AML-193 (cell line): ENCODE data around the gene CAND2.

Experiments
- DNase-seq, 2 experiments: peaks; one replicate each; lab custom pipeline; 2025; lab: John Stamatoyannopoulos, UW

The CAND2 gene

DNA sequence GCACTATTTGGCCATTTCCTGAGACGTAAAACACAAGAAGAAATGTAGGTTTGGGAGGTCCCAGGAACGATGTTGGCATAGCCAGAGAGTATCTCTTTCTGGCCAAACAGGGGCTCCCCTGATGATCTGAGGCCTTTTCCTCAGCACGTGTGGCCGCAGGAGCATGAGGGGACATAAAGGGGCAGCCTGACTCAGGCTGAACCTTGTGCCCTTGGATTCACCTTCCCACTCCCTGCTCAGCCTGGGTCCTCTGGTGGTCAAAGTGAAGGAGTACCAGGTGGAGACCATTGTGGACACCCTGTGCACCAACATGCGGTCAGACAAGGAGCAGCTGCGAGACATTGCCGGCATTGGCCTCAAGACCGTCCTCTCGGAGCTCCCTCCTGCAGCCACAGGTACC is 10.6 kb downstream of the CAND2 start:
- DNase-seq: no peak

DNA sequence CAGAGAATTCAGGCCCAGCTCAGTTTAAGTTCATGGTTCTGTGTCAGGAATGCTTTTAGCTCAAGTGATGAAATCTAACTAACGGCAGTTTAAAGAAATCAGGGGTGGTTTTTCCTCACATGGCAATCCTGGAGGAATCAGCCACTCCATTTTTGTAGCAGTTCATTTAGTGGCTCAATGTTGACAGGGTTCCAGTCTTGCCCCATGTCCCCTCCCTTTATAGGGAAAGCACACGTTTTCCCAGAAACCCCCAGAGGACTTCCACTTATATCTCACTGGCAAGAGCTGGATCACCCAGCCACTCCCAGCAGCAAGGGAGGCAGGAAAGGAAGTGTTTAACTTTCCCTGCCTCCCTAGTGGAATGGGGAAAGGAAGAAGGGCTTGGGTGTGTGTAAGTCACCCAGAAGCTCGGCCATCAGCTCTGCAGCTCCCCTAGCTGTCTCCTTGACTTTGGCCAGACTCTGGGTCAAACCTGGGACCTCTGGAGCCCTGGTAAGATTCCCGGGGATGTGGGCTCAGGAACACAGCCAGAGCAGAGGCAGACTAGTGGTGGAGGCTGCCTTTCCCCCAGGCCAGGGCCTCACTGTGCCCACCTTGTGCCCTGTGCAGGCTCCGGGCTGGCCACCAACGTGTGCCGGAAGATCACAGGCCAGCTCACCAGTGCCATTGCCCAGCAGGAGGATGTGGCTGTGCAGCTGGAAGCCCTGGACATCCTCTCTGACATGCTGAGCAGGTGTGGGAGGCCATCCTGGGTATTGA is 11.3 kb downstream of the CAND2 start:
- DNase-seq: no peak

DNA sequence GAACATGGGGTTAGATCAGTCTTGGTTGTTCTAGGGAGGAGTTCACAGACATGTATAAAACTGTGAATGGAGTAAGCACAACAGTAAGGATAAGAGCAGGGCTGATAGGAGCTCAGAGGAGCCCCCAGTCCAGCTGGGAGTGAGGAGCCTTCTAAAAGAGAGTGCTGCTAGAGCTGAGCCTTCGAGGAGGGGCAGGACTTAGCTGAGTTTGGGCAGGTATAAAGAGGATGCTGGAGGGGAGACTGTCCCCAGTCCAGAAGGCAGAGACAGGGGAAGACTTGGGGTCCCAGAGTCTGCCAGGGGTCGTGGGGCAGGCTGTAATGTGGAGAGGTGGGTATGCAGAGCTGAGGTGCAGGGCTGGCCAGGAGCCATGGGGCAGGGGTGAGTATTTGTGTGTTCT is 12.1 kb downstream of the CAND2 start:
- DNase-seq: no peak

DNA sequence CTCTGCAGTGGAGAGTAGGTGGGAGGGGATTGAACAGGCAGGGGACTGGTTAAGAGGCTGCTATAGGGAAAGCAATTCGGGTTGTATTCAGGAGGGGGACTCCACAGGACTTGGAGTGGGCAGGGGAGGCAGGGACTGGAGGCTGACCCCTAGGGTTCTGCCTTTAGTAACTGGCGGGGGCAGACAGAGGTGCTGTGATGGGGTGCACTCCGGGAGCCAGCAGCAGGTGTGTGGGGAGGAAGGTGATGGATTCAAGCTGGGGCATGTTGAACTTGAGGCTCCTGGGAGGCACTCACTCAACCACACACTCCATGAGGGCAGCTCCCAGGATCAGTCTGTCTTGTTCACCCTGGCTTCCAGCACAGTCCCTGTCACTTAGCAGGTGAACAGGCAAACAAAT is 12.5 kb downstream of the CAND2 start:
- DNase-seq: no peak

DNA sequence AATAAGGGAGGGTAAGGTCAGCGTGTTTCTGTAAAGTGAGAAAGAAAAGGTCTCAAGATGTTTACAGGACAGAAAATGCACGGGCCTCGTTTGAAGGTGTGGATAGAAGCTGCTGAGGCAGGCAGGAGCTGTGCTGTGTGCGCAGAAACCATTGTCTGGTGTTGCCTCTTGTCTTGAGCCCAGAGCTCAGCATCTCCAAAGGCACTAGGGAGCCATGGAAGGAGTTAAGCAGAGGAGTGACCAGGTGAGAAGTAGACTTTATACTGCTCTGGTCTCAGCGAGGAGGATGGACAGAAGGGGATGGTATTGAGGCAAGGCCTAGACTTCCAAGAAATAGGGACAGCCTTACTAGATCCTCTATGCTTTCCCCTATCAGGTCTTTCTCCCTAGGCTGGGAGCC is 13.0 kb downstream of the CAND2 start:
- no peak for DNase-seq

DNA sequence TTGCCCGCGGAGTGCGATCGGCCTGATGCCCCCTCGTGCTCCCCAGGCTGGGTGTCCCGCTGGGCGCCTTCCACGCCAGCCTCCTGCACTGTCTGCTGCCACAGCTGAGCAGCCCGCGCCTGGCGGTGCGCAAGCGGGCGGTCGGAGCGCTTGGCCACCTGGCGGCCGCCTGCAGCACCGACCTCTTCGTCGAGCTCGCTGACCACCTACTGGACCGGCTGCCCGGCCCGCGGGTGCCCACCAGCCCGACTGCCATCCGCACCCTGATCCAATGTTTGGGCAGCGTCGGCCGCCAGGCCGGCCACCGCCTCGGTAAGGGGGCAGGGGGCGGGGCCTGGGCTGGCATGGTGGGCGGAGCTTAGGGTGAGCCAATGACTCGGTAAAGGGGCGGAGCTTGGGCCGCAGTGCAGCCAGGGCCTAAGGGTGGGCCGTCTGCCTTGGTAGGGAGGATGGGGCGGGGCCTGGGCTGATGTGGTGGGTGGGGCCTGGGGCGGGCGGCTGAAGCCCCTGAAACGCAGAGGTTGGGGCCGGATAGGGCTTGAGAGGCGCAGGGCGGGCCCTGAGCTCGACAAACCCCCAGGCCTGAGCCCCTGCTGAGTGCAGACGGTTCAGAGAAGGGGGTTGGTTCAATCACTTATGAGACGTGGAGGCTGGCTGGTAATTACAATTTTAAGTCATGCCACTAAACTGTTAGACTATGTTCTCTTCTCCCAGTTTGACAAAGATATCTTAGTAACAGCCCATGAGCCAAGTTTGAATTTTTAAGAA is 13.7 kb downstream of the CAND2 start:
- DNase-seq: peak; percentile 91 to 93

DNA sequence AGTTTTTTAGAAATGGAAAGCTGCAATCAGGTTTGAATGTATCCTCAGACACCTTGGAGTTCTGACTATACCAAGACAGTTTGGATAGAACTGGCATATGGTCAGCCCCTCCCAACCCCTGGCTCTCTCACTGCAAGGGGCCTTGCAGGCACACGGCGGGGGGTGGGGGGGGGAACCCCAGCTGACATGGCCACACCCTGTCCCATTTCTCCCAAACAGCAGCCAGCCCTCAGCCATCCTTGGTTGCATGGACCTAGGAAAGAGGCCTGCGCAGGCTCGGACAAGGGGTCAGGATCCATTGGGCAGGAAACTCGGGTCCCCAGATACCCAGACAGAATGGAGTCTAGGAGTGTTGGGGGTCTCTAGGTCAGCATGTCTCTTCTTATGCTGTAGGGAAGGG is 14.5 kb downstream of the CAND2 start:
- no peak for DNase-seq

DNA sequence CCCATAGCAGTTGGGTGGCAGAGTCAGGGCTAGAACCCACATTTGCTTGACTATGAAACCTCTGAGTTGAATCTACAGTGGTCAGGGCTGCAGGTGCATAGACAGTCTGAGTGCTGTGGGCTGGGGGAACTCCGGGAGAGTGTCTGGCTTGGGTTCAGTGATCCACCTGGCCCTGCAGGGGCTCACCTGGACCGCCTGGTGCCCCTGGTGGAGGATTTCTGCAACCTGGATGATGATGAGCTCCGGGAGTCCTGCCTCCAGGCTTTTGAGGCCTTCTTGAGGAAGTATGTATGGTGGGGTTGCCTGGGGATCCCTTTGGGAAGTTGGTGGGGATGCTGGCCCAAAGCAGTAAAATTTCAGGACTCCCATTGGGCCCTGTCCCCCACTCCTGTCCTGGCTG is 16.3 kb downstream of the CAND2 start:
- DNase-seq: no peak

DNA sequence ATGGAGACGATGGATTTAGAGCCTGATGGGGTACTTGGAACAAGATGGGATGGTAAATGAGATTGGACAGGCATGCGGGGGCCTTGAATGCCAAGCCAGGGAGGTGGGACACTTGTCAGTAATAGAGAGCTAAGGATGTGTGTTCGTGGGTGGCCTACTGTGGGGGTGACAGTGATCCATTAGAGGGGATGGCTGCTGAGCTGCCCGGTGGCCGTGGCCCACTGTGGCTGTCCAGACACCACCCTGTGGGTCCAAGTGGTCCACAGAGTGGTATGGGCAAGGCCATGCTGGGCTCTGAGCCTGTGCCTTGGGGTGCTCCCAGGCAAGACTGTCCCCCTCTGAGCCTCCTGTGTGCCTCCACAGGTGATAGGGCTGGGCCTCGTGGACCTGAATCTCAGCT is 17.5 kb downstream of the CAND2 start:
- no peak for DNase-seq

DNA sequence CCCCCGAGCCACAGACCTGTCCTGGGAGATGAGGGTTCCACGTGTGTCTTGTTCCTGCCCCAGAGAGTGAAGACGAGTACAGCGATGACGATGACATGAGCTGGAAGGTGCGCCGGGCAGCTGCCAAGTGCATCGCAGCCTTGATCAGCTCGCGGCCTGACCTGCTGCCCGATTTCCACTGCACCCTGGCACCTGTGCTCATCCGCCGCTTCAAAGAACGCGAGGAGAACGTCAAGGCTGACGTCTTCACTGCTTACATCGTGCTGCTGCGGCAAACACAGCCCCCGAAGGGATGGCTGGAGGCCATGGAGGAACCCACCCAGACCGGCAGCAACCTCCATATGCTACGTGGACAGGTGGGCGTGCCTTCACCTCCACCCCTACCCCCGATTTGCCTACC is 18.6 kb downstream of the CAND2 start:
- no peak for DNase-seq

DNA sequence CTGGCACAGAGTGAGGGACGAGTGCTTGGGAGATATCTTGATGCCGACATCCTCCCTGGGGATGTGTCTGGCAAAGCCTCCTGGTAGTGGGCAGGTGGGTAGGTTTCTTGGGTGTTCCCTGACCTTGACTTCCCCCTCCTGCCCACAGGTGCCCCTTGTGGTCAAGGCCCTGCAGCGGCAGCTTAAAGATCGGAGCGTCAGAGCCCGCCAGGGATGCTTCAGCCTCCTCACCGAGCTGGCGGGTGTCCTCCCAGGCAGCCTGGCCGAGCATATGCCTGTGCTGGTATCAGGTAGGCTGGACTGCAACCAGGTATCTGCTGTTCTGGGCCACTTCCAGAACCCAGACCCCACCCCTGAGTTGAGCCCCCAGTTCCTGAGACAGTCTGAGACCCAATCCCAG is 19.2 kb downstream of the CAND2 start:
- DNase-seq: no peak

DNA sequence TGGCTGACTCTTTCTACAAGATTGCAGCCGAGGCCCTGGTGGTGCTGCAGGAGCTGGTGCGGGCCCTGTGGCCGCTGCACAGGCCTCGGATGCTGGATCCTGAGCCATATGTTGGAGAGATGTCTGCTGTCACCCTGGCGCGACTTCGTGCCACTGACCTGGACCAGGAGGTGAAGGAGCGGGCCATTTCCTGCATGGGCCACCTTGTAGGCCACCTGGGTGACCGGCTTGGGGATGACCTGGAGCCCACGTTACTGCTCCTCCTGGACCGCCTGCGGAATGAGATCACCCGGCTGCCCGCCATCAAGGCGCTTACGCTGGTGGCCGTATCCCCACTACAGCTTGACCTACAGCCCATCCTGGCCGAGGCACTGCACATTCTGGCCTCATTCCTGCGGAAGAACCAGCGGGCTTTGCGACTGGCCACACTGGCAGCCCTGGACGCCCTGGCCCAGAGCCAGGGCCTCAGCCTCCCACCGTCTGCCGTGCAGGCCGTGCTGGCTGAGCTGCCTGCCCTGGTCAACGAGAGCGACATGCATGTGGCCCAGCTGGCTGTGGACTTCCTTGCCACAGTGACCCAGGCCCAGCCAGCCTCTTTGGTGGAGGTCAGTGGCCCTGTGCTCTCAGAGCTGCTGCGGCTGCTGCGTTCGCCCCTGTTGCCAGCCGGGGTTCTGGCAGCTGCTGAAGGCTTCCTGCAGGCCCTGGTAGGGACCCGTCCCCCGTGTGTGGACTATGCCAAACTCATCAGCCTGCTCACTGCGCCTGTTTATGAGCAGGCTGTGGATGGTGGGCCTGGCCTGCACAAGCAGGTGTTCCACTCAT is 20.3 kb downstream of the CAND2 start:
- DNase-seq: no peak

DNA sequence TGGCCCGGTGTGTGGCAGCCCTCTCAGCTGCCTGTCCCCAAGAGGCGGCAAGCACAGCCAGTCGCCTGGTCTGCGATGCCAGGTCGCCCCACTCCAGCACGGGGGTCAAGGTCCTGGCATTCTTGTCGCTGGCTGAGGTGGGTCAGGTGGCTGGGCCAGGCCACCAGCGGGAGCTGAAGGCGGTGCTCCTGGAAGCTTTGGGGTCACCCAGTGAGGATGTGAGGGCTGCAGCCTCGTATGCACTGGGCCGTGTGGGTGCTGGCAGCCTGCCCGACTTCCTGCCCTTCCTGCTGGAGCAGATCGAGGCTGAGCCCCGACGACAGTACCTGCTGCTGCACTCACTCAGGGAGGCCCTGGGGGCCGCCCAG is 20.8 kb downstream of the CAND2 start:
- DNase-seq: no peak

DNA sequence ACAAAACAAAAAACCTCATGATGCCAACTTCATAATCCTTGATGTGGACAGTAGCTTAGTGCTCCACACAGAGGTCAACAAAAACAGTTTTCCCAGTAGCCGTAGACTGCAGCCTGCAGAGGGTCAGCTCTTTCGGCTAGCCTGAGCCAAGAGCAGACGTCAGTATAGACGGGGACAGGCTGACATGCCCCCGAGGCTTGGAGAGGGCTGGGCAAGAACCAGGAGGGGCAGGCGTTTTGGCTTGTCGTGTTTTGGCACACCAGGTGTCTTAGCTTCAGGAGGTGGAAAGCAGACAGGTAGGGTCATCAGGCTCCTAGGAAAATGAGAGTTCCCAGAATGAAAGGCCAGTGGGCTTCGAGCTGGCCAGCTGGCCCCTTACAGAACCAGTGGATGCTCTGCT is 21.8 kb downstream of the CAND2 start:
- DNase-seq: no peak

DNA sequence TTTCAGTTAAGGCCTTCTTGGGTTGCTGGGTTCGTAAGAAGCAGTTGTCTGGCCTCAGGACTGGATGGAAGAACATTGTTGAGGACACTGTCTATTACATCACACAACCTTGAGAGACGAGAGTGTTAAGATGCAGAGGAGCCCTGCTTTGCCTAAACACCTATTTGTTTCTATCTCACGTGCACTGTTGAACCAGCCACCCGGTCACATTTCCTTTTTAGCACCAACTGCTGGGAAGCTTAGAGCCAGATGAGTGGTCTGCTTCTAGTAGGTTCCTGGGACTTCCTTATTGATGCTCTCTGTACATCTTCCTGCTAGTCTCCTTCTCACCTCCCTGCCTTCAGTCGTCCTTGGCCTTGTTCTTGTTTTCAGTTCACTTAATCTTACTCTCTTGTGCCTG is 22.3 kb downstream of the CAND2 start:
- no peak for DNase-seq

DNA sequence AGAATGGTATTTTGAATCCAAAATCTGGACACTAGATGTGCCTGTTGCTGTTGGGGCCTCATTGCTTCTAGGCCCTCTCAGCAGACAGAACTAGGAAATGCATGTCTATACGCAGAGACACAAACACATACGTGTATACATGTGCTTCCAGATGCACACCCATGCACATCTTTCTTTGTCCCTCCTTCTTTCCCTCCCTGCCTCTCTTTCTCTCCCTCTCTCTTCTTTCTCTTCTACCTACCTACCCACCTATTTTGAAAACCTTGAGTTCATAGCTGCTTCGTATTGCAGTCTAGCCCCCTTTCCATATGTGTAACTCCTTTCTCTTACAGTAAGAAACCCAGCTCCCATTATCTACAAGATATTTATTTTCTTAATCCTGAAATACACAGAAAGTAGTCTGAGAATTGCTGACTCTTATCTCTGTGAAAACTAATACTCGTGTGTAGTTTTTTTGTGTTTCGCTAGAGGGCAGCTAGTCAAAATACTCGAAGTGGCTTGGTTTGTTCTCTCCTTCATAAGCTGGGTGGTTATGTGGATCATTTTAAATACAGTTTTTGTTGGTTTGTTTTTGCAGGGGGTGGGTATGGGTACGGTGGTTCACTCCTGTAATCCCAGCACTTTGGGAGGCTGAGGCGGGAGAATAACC is 26.4 kb downstream of the CAND2 start:
- DNase-seq: peak; percentile 48 to 59

DNA sequence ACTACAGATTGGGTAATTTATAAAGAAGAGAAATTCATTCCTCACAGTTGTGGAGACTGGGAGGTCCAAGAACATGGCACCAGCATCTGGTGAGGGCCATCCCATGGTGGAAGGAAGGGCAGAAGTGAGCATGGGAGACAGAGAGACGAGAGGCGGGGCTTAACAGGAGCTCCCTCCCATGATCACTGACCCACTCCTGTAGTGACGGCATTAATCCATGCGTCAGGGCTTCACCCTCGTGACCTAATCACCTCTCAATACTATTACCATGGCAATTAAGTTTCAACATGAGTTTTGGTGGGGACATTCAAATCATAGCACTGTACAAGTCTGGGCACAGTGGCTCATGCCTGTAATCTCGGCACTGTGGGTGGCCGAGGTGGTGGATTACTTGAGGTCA is 27.8 kb downstream of the CAND2 start:
- no peak for DNase-seq

DNA sequence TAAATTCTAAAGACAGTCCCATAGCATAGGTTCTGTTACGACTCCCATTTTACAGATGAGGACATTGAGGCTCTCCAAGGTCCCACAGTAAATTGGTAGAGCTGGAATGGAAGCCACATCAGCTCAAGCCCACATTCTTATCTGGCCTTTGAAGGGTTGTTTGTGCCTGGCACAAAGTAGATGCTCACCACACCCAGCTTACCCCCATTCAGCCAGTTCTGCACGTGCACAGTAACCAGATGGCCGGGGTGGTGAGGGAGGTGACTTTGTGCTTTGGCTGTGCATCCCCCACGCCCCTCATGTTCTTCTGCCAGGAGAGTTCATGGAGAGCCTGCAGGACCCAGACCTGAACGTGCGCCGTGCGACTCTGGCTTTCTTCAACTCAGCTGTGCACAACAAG is 28.7 kb downstream of the CAND2 start:
- no peak for DNase-seq

DNA sequence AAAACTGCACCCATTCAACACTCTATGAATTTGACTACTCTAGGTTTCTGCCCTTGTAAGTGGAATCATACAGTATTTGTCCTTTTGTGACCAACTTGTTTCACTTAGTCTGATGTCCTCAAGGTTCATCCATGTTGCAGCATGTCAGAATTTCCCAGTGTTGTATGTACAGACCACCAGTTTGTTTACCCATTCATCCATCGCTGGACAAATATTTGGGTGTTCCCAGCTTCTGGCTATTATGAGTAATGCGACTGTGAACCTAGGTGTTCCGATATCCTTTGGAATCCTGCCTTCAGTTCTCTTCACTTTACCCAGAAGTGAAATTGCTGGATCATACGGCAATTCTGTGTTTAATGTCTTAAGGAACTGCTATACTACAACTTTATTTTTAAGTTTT is 32.3 kb downstream of the CAND2 start:
- DNase-seq: no peak

DNA sequence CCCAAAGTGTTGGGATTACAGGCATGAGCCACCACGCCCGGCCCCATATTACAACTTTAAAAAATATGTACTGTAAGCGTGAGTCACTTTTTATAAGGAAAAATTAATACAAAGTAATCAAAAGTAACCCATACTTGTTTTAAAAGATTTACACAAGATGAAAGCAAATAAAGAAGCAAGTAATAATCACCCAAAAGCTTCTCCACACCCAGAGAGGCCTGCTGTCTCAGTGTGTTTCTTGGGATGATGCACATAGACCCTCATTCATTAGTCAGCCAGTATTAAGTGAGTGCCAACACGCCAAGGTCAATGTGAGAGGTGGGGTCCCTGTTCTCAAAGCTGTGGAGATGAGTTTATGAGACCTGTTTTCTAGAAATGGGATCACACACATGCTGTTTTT is 32.9 kb downstream of the CAND2 start:
- no peak for DNase-seq

DNA sequence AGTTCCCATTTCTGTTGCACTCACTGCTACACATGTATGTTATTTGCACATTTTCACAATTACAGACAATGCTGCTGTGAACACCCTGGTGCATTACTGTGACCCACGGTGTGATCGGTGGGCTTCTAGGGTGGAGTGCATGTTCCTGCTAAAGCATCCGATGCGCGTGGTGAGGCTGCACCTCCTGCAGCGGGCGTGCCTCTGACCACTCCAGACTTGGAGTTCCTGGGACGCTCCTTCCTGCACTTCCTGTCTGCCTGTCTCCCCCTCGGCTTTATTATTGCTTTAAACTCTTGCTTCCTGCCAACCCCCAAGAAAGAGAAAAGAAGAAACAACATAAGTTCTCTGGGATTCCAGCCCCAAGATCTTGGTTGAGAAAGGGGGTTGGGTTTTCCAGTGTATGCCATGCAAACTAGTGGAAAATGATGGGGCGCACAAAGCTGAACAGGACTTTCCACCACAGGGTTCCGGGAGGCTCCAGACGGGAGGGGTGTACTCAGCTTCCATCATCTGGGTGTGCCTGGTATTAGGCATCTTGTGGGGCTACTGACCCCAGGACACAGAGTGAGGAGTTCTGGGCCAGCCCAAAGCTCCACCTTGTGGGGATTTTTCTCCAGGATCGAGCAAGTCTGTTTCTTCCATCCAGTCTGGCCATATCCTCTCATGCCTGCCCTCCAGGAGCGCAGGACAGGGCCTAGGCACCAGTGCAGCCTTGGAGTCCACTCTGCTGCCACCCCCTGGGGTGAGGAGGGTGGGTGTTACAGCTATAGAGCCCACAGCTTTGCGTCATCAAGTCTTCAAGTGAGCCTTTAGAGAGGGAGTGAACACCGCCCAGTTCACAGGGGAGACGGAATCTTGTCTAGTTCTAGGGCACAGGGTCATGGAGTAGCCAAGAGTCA is 33.7 kb downstream of the CAND2 start:
- DNase-seq: no peak
